ENCODE measurements around the gene PRELP. TPM values are rescaled to one million over a fixed set of nuclear protein-coding genes. Genes with fewer than 3 reads are reported as not detected.
A peak's percentile ranks its signal among the peaks of the same experiment; 100 is the strongest.

PRELP gene
- total and polyA plus RNA-seq, 2 of the 8 experiments (the other 6 are each of a cell fraction or from before 2014, with no cell fraction given): 0.13 to 0.23 TPM

DNA sequence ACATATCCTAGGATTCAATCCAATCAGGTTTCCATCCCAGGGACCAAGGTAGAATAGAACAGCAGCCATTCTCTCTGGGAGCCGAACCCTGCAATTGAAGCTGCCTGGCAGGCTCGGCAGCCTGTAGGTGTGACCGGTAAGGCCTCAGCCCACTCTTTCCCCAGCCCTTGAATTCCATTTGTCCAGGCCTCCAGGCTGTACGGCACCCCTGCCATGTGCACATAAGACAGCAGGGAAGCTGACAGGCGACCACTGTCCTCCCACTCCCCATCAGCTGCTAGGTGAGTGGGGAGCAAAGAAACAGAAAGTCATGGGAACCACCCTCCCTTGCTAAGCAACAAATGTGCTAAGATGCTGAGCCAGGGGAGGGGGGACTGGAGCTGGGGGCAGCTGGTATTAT, 41.3 kb downstream of the PRELP start:
- no peak overlapping the region for H3K27ac ChIP-seq (ENCODE audit: low read depth, low read length)
- H2BK120ac ChIP-seq (replicated peaks; ENCODE audit: low read depth, low read length): no peak overlapping the region
- peaks cover 7 to 71% (median 62%) of the 10 kb centered on the region in 4 experiments for H3K27me3 ChIP-seq (replicated peaks in 1 of 4; ENCODE audit: control insufficient read depth in 3 of 4, extremely low read depth in 1 of 4, insufficient read depth in 3 of 4, low read length in 3 of 4)
- 62% methylated on average over 5 of the region's 5 CpGs; no CpG with 5 or more reads in 1 of the 2 experiments for WGBS, 2 experiments (ENCODE audit: extremely low coverage in 1 of 2, insufficient coverage in 1 of 2, insufficient read length in 1 of 2, insufficient replicate concordance in 2 of 2, low coverage in 1 of 2, low lambda C conversion rate in 2 of 2, missing lambda C conversion rate in 1 of 2)
- H3K14ac ChIP-seq (ENCODE audit: insufficient read length): no peak overlapping the region
- no peak overlapping the region for H3K23ac ChIP-seq (ENCODE audit: insufficient read length)
- CTCF ChIA-PET (ENCODE audit: partially characterized antibody): interaction anchor here (0.6 to 13.3 kb wide), 11 partner anchors 10 to 248 kb away, joined by 3 to 108 read pairs (median 4); no protein-coding TSS in a partner anchor
- H4K91ac ChIP-seq (replicated peaks; ENCODE audit: insufficient read length, low read length): no peak overlapping the region
- no peak for DNase-seq (ENCODE audit: low read depth in 1 of 2, low spot score in 2 of 2)
- H3K23me2 ChIP-seq (ENCODE audit: low read depth, low read length): peaks cover 2% of the 10 kb centered on the region; the same call in 1 of the 2 replicates
- H3K4me3 ChIP-seq (ENCODE audit: extremely low read depth in 1 of 4, insufficient read depth in 2 of 4, low read depth in 3 of 4, low read length in 4 of 4): no peak overlapping the region
- no peaks in the 10 kb centered on the region for H3K9me3 ChIP-seq (ENCODE audit: insufficient read depth in 2 of 2, low read depth in 1 of 2, low read length in 1 of 2)
- no peak overlapping the region for H2BK5ac ChIP-seq (ENCODE audit: low read depth, low read length)
- H3K4ac ChIP-seq (replicated peaks; ENCODE audit: insufficient read length, low read depth, low read length): no peak overlapping the region
- 0 out of 2 replicates have a peak overlapping the region, but pooled peaks have one; percentile 24 for H2BK20ac ChIP-seq (ENCODE audit: low read length)
- peaks cover 25 to 67% (median 49%) of the 10 kb centered on the region in 4 experiments for H3K4me1 ChIP-seq (replicated peaks in 1 of 4; ENCODE audit: control insufficient read depth in 3 of 4, insufficient read depth in 4 of 4, low read length in 3 of 4)
- no peak overlapping the region for H2BK15ac ChIP-seq (ENCODE audit: low read length)
- no peaks in the 10 kb centered on the region for H3K36me3 ChIP-seq (ENCODE audit: control insufficient read depth in 2 of 4, insufficient read depth in 4 of 4, low read length in 3 of 4)
- FAIRE-seq: no peak
- no peak overlapping the region for H4K8ac ChIP-seq (ENCODE audit: extremely low read depth, insufficient read depth, low read length)
- H3K18ac ChIP-seq (ENCODE audit: extremely low read depth, low read length): no peak overlapping the region
- H2AFZ ChIP-seq (ENCODE audit: low read length): no peak overlapping the region
- H3K56ac ChIP-seq (replicated peaks; ENCODE audit: insufficient read length, low read depth, low read length): no peak overlapping the region
- H3K79me2 ChIP-seq (ENCODE audit: control insufficient read depth in 1 of 2, insufficient read depth in 2 of 2, low read length in 2 of 2): no peaks in the 10 kb centered on the region
- peaks cover 0 to 2% of the 10 kb centered on the region in 2 experiments for H4K20me1 ChIP-seq (replicated peaks in 1 of 2; ENCODE audit: control insufficient read depth in 1 of 2, insufficient read depth in 2 of 2, low read length in 2 of 2)
- H2BK12ac ChIP-seq (ENCODE audit: low read depth, low read length): peak overlapping the region; percentile 71; the same call in 1 of the 2 replicates
- no peak overlapping the region for H4K5ac ChIP-seq (ENCODE audit: insufficient read length, low read depth, low read length)
- H3K9ac ChIP-seq (replicated peaks in 1 of 4; ENCODE audit: extremely low read depth in 1 of 4, low read depth in 3 of 4, low read length in 3 of 4): no peak overlapping the region
- no peak overlapping the region; the same call in none of the 2 replicates for H2AK5ac ChIP-seq (ENCODE audit: low read depth, low read length)
- TF ChIP-seq SP4 (IDR thresholded peaks at IDR 0.05; ENCODE audit: low read length) (no peak), RFX5 (IDR thresholded peaks at IDR 0.05; ENCODE audit: borderline replicate concordance, low read depth, low read length) (no peak), TEAD4 (IDR thresholded peaks at IDR 0.05; ENCODE audit: low read depth, low read length) (no peak), EZH2 (IDR thresholded peaks at IDR 0.05; ENCODE audit: low read depth, low read length, severe bottlenecking) (no peak)
- TF ChIP-seq, protein P1, sequence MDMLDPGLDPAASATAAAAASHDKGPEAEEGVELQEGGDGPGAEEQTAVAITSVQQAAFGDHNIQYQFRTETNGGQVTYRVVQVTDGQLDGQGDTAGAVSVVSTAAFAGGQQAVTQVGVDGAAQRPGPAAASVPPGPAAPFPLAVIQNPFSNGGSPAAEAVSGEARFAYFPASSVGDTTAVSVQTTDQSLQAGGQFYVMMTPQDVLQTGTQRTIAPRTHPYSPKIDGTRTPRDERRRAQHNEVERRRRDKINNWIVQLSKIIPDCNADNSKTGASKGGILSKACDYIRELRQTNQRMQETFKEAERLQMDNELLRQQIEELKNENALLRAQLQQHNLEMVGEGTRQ (IDR thresholded peaks at IDR 0.05; ENCODE audit: low read length): no peak
- H3K4me2 ChIP-seq (ENCODE audit: insufficient read depth in 1 of 2, low read depth in 2 of 2, low read length in 2 of 2): no peak overlapping the region
- H3K79me1 ChIP-seq (ENCODE audit: low read depth, low read length): no peaks in the 10 kb centered on the region
- POLR2A ChIA-PET (ENCODE audit: partially characterized antibody): interaction anchor here (1.0 kb wide), 1 partner anchor 55 kb away, joined by 4 read pairs; no protein-coding TSS in a partner anchor
